Measurements from ENCODE around the gene P4HA2.

DNA sequence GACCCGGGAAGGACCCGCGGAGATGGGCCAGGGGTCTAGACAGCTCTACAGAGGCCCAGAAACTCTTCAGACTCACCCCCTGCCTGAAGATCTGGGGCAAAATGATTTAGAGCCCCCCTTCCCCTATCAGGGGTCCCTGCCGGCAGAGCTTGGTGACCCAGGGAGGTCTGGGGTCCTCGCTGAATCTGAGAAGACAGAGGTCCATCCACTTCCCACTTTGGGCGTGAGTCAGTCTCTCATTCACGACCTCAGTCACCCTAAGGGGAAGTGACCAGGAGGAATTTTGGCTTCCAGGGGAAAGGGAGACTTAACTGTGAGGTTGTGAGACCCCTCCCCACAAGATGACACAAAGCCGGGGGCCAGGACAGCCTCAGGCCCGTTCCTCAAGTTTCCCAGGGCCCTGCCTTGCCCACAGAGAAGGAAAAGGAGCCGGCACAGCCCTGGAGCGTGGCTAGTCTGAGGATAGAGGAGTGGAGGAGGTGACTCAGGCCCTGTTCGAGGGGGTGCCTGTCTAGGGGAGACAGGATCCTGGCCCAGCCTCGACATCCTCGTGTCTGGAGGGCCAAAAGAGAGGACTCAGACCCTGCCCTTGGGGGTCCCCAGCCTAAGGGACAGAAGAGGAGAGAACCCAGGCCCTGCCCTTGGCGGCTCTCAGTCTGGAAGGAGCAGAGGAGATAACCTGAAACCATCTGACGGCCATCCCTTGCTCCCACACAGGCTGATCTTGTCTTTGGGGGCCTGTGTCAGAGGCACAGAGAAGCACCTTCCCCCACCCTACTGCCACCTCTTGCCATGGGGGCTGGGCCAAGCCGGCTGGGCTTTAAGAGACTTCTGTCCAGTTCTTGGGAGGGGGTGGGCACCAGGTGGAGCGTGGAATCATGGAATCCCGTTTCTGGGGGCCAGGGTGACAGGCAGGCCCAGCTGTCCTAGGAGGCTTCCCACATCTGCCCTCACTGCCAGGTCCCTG is 30.7 kb upstream of the P4HA2 start:
- TF ChIP-seq, protein P1, sequence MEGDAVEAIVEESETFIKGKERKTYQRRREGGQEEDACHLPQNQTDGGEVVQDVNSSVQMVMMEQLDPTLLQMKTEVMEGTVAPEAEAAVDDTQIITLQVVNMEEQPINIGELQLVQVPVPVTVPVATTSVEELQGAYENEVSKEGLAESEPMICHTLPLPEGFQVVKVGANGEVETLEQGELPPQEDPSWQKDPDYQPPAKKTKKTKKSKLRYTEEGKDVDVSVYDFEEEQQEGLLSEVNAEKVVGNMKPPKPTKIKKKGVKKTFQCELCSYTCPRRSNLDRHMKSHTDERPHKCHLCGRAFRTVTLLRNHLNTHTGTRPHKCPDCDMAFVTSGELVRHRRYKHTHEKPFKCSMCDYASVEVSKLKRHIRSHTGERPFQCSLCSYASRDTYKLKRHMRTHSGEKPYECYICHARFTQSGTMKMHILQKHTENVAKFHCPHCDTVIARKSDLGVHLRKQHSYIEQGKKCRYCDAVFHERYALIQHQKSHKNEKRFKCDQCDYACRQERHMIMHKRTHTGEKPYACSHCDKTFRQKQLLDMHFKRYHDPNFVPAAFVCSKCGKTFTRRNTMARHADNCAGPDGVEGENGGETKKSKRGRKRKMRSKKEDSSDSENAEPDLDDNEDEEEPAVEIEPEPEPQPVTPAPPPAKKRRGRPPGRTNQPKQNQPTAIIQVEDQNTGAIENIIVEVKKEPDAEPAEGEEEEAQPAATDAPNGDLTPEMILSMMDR (conservative IDR thresholded peaks at IDR 0.05 in 1 of 2, IDR thresholded peaks at IDR 0.05 in 1 of 2; ENCODE audit: low read depth in 1 of 2, low read length in 2 of 2) = no peak
- TF ChIP-seq EZH2 (IDR thresholded peaks at IDR 0.05; ENCODE audit: low read length, missing control alignments) = no peak

All from fibroblast of lung (primary cell).